Panc1 (cell line): ENCODE results near the gene EIPR1.

Experiments used
- CTCF ChIP-seq: fragments of 450-650 bp; IDR thresholded peaks from 2 replicates; pipeline ENCODE4 v1.5.1; 2017; ENCODE audit warnings: mild to moderate bottlenecking
- POLR2AphosphoS5 ChIP-seq: IDR thresholded peaks from 2 replicates; pipeline ENCODE4 v1.6.1; 2012; ENCODE audit warnings: mild to moderate bottlenecking, low read depth, low read length, moderate library complexity
- SIN3A ChIP-seq: IDR thresholded peaks from 2 replicates; pipeline ENCODE4 v1.6.1; 2012; ENCODE audit warnings: low read depth, mild to moderate bottlenecking, low read length, moderate library complexity, borderline replicate concordance; ENCODE audit not compliant: insufficient read depth

- TF ChIP-seq CTCF = no peak
- no peak for TF ChIP-seq SIN3A
- TF ChIP-seq POLR2AphosphoS5 = no peak
Measured at GRCh38 chr2:3229221-3229620, 148.4 kb downstream of the EIPR1 start.
